ENCODE results near the gene FOXP4.

DNA sequence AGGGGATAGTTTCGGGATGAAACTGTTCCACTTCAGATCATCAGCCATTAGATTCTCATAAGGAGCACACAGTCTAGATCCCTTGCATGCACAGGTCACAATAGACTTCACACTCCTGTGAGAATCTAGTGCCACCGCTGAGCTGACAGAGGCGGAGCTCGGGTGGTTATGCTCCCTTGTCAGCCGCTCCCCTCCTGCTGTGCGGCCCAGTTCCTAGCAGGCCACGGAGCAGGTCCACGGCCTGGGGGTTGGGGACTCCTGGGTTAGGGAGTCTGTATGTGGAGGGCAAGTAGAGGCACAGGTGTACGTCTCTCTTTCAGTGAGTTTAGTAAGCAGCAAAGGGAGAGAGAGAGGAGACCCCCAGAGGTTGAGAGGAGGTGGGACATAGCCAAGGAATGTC lies 61.6 kb downstream of the FOXP4 start:
- TF ChIP-seq, protein P1, sequence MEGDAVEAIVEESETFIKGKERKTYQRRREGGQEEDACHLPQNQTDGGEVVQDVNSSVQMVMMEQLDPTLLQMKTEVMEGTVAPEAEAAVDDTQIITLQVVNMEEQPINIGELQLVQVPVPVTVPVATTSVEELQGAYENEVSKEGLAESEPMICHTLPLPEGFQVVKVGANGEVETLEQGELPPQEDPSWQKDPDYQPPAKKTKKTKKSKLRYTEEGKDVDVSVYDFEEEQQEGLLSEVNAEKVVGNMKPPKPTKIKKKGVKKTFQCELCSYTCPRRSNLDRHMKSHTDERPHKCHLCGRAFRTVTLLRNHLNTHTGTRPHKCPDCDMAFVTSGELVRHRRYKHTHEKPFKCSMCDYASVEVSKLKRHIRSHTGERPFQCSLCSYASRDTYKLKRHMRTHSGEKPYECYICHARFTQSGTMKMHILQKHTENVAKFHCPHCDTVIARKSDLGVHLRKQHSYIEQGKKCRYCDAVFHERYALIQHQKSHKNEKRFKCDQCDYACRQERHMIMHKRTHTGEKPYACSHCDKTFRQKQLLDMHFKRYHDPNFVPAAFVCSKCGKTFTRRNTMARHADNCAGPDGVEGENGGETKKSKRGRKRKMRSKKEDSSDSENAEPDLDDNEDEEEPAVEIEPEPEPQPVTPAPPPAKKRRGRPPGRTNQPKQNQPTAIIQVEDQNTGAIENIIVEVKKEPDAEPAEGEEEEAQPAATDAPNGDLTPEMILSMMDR (IDR thresholded peaks at IDR 0.05), result no peak
- TF ChIP-seq EP300 (IDR thresholded peaks at IDR 0.05), result no peak
- TF ChIP-seq POLR2AphosphoS5 (IDR thresholded peaks at IDR 0.05), result no peak
